Naive thymus-derived CD4-positive, alpha-beta T cell (primary cell): ENCODE results near the gene PTPRM. TPM values are rescaled to one million over a fixed set of nuclear protein-coding genes. Genes with fewer than 3 reads are reported as not detected.

Experiments
- ATAC-seq: fragments of 150-1000 bp; cut with Tn5 transposase; 2 replicates; pipeline ENCODE4 v1.10.0; 2021; ENCODE audit warnings: mild to moderate bottlenecking, moderate library complexity
- CTCF ChIA-PET: fragments of 350-600 bp; sonication (Branson Sonifier 250); formaldehyde crosslinking; loops from one replicate; lab custom pipeline; 2021; ENCODE audit warnings: antibody characterized with exemption; lab: Charles Lee
- POLR2A ChIA-PET: fragments of 350-600 bp; sonication (Branson Sonifier 250); formaldehyde crosslinking; loops from one replicate; lab custom pipeline; 2021; ENCODE audit warnings: antibody characterized with exemption, inconsistent platforms; lab: Charles Lee
- DNase-seq, 9 donors: peaks; one replicate each; pipeline versions ENCODE4 v3.0.0 to v3.0.0-alpha.2; 2020 to 2022; ENCODE audit warnings: mixed read lengths in 1 of 9
- H3K27ac ChIP-seq: one replicate; pipeline ENCODE4 v1.7.0; 2013; ENCODE audit warnings: mild to moderate bottlenecking, low read depth, low read length, moderate library complexity
- H3K27me3 ChIP-seq, 2 donors: one replicate each; pipeline ENCODE4 v1.7.0; 2013; ENCODE audit warnings: low read length in 2 of 2, mild to moderate bottlenecking in 2 of 2, moderate library complexity in 2 of 2; ENCODE audit not compliant: control insufficient read depth in 2 of 2, insufficient read depth in 2 of 2
- H3K36me3 ChIP-seq, 3 experiments: 1 replicate in 2 of 3; 2 replicates in 1 of 3; pipeline ENCODE4 v1.7.0; 2013; ENCODE audit warnings: low read length in 3 of 3, mild to moderate bottlenecking in 3 of 3, moderate library complexity in 1 of 3; ENCODE audit not compliant: insufficient read depth in 3 of 3, control insufficient read depth in 2 of 3
- H3K4me1 ChIP-seq, 2 donors: one replicate each; pipeline ENCODE4 v1.7.0; 2013; ENCODE audit warnings: low read length in 2 of 2, mild to moderate bottlenecking in 2 of 2, moderate library complexity in 1 of 2; ENCODE audit not compliant: control insufficient read depth in 2 of 2, insufficient read depth in 2 of 2
- H3K4me3 ChIP-seq: 2 replicates; pipeline ENCODE4 v1.7.0; 2013; ENCODE audit warnings: mild to moderate bottlenecking, low read length
- H3K9me3 ChIP-seq, 3 experiments: 1 replicate in 2 of 3; 2 replicates in 1 of 3; pipeline ENCODE4 v1.7.0; 2013; ENCODE audit warnings: low read length in 3 of 3; ENCODE audit not compliant: control insufficient read depth in 2 of 3
- H3K27ac Mint-ChIP-seq, 9 donors: one replicate each; pipeline ENCODE4 v1.8.0; 2020 to 2022; ENCODE audit warnings: mixed read lengths in 9 of 9, mild to moderate bottlenecking in 8 of 9, moderate library complexity in 5 of 9, inconsistent platforms in 2 of 9
- H3K27me3 Mint-ChIP-seq, 5 donors: one replicate each; pipeline ENCODE4 v1.8.0; 2021 to 2022; ENCODE audit warnings: mixed read lengths in 5 of 5, mild to moderate bottlenecking in 1 of 5
- H3K36me3 Mint-ChIP-seq, 5 donors: one replicate each; pipeline ENCODE4 v1.8.0; 2020 to 2022; ENCODE audit warnings: mixed read lengths in 5 of 5, mild to moderate bottlenecking in 3 of 5, inconsistent platforms in 1 of 5
- H3K4me1 Mint-ChIP-seq, 7 donors: one replicate each; pipeline ENCODE4 v1.8.0; 2020 to 2022; ENCODE audit warnings: mixed read lengths in 7 of 7, mild to moderate bottlenecking in 3 of 7, inconsistent platforms in 1 of 7
- H3K4me3 Mint-ChIP-seq, 10 donors: one replicate each; pipeline ENCODE4 v1.8.0; 2020 to 2022; ENCODE audit warnings: mild to moderate bottlenecking in 10 of 10, mixed read lengths in 10 of 10, moderate library complexity in 6 of 10, inconsistent platforms in 2 of 10
- H3K9me3 Mint-ChIP-seq, 11 donors: one replicate each; pipeline ENCODE4 v1.8.0; 2020 to 2022; ENCODE audit warnings: mixed read lengths in 11 of 11, mild to moderate bottlenecking in 4 of 11, inconsistent platforms in 1 of 11, moderate library complexity in 1 of 11
- intact Hi-C, 2 donors: fragments of 100-400 bp; cut with micrococcal nuclease; formaldehyde crosslinking; loops; one replicate each; pipeline ENCODE4 v1.15.1; 2023
- polyA plus RNA-seq, 2 donors: library from polyadenylated mRNA; unstranded; fragments of 300-500 nt; fragmentation: Illumina TruSeq; gene quantifications; one replicate each; pipeline ENCODE4 v1.2.3, GENCODE V29; 2021
- total RNA-seq, 6 experiments: library from RNA in 5 of 6; stranded (reverse) in 5 of 6; gene quantifications; 1 replicate in 5 of 6; 2 replicates in 1 of 6; pipeline ENCODE4 v1.2.3 and lab custom pipeline; 2021 to 2026

PTPRM gene
- total and polyA plus RNA-seq, 7 experiments from 2014 or later = 3.8 to 21.2 (median 8.4) TPM

- ATAC-seq (no peak), DNase-seq (no peak)
These were observed 517.0 kb downstream of the PTPRM start for GRCh38 chr18:8084160-8084559.

GRCh38 chr18:8088626-8089025 lies 521.5 kb downstream of the PTPRM start:
- Mint-ChIP-seq H3K27me3 (no peaks in the 10 kb centered on the region), H3K4me3 (no peak overlapping the region), H3K4me1 (no peaks in the 10 kb centered on the region), H3K36me3 (peaks cover 0 to 41% (median 0%) of the 10 kb centered on the region in 5 donors), H3K9me3 (no peaks in the 10 kb centered on the region), H3K27ac (no peak overlapping the region)
- POLR2A ChIA-PET = no interaction called here
- CTCF ChIA-PET = no interaction called here
- Histone ChIP-seq H3K27me3 (no peaks in the 10 kb centered on the region), H3K4me3 (no peak overlapping the region), H3K4me1 (no peaks in the 10 kb centered on the region), H3K36me3 (no peaks in the 10 kb centered on the region), H3K27ac (no peak overlapping the region), H3K9me3 (no peaks in the 10 kb centered on the region)
- DNase-seq (no peak), ATAC-seq (no peak)
- intact Hi-C loops = no loop called here

More at GRCh38 chr18:8084160-8084559, 517.0 kb downstream of the PTPRM start:
- Histone ChIP-seq H3K27ac (no peak overlapping the region), H3K27me3 (no peaks in the 10 kb centered on the region), H3K36me3 (no peaks in the 10 kb centered on the region), H3K4me3 (no peak overlapping the region), H3K4me1 (no peaks in the 10 kb centered on the region), H3K9me3 (no peaks in the 10 kb centered on the region)
- Mint-ChIP-seq H3K4me1 (peaks cover 0 to 2% (median 0%) of the 10 kb centered on the region in 7 donors), H3K4me3 (no peak overlapping the region), H3K9me3 (peaks cover 0 to 9% (median 0%) of the 10 kb centered on the region in 11 donors), H3K27ac (no peak overlapping the region), H3K36me3 (peaks cover 0 to 24% (median 5%) of the 10 kb centered on the region in 5 donors), H3K27me3 (no peaks in the 10 kb centered on the region)
- POLR2A ChIA-PET = no interaction called here
- CTCF ChIA-PET = no interaction called here
- intact Hi-C loops = no loop called here

- Histone ChIP-seq H3K9me3 (no peaks in the 10 kb centered on the region), H3K4me1 (no peaks in the 10 kb centered on the region), H3K4me3 (no peak overlapping the region), H3K27me3 (no peaks in the 10 kb centered on the region), H3K27ac (no peak overlapping the region), H3K36me3 (no peaks in the 10 kb centered on the region)
- Mint-ChIP-seq H3K9me3 (no peaks in the 10 kb centered on the region), H3K27ac (no peak overlapping the region), H3K36me3 (peaks cover 0 to 43% (median 0%) of the 10 kb centered on the region in 5 donors), H3K4me1 (no peaks in the 10 kb centered on the region), H3K4me3 (no peak overlapping the region), H3K27me3 (no peaks in the 10 kb centered on the region)
- intact Hi-C loops = no loop called here
- ATAC-seq (no peak), DNase-seq (no peak)
- ChIA-PET CTCF (no interaction called here), POLR2A (no interaction called here)
These were observed 523.9 kb downstream of the PTPRM start for GRCh38 chr18:8091035-8091434.

- no peak overlapping the region for H3K27ac Mint-ChIP-seq
- no peaks in the 10 kb centered on the region for H3K36me3 ChIP-seq
- peaks cover 0 to 5% (median 0%) of the 10 kb centered on the region in 11 donors for H3K9me3 Mint-ChIP-seq
- H3K4me3 Mint-ChIP-seq = no peak overlapping the region
- H3K4me1 Mint-ChIP-seq = no peaks in the 10 kb centered on the region
- DNase-seq = no peak
- H3K27me3 ChIP-seq = no peaks in the 10 kb centered on the region
- no peaks in the 10 kb centered on the region for H3K4me1 ChIP-seq
- no peak overlapping the region for H3K27ac ChIP-seq
- peaks cover 0 to 37% (median 7%) of the 10 kb centered on the region in 5 donors for H3K36me3 Mint-ChIP-seq
- H3K9me3 ChIP-seq = no peaks in the 10 kb centered on the region
- no peak for ATAC-seq
- ChIA-PET CTCF (no interaction called here), POLR2A (no interaction called here)
- intact Hi-C loops = no loop called here
- no peak overlapping the region for H3K4me3 ChIP-seq
- H3K27me3 Mint-ChIP-seq = no peaks in the 10 kb centered on the region
These were observed 528.9 kb downstream of the PTPRM start for GRCh38 chr18:8095947-8096570.

GRCh38 chr18:8097399-8097798 lies 530.3 kb downstream of the PTPRM start:
- no peaks in the 10 kb centered on the region for H3K4me1 Mint-ChIP-seq
- DNase-seq = no peak

GRCh38 chr18:8097927-8098326 lies 530.8 kb downstream of the PTPRM start:
- H3K27ac Mint-ChIP-seq = no peak overlapping the region
- Histone ChIP-seq H3K36me3 (no peaks in the 10 kb centered on the region), H3K27ac (no peak overlapping the region), H3K27me3 (no peaks in the 10 kb centered on the region), H3K9me3 (no peaks in the 10 kb centered on the region), H3K4me1 (no peaks in the 10 kb centered on the region), H3K4me3 (no peak overlapping the region)
- peaks cover 0 to 35% (median 13%) of the 10 kb centered on the region in 5 donors for H3K36me3 Mint-ChIP-seq
- H3K27me3 Mint-ChIP-seq = no peaks in the 10 kb centered on the region
- DNase-seq = no peak
- no peak overlapping the region for H3K4me3 Mint-ChIP-seq
- ChIA-PET CTCF (no interaction called here), POLR2A (no interaction called here)
- no peaks in the 10 kb centered on the region for H3K4me1 Mint-ChIP-seq
- intact Hi-C loops = no loop called here
- H3K9me3 Mint-ChIP-seq = peaks cover 0 to 10% (median 5%) of the 10 kb centered on the region in 11 donors
- no peak for ATAC-seq

More at GRCh38 chr18:8097399-8097798, 530.3 kb downstream of the PTPRM start:
- intact Hi-C loops = no loop called here
- ATAC-seq = no peak
- Histone ChIP-seq H3K4me1 (no peaks in the 10 kb centered on the region), H3K27ac (no peak overlapping the region), H3K4me3 (no peak overlapping the region), H3K36me3 (no peaks in the 10 kb centered on the region), H3K9me3 (no peaks in the 10 kb centered on the region), H3K27me3 (no peaks in the 10 kb centered on the region)
- ChIA-PET CTCF (no interaction called here), POLR2A (no interaction called here)
- H3K27me3 Mint-ChIP-seq = no peaks in the 10 kb centered on the region
- H3K36me3 Mint-ChIP-seq = peaks cover 0 to 31% (median 8%) of the 10 kb centered on the region in 5 donors
- H3K27ac Mint-ChIP-seq = no peak overlapping the region
- peaks cover 0 to 6% (median 3%) of the 10 kb centered on the region in 11 donors for H3K9me3 Mint-ChIP-seq
- no peak overlapping the region for H3K4me3 Mint-ChIP-seq

GRCh38 chr18:8106603-8107002 lies 539.5 kb downstream of the PTPRM start:
- Histone ChIP-seq H3K4me1 (no peaks in the 10 kb centered on the region), H3K27me3 (no peaks in the 10 kb centered on the region), H3K9me3 (no peaks in the 10 kb centered on the region), H3K4me3 (no peak overlapping the region), H3K27ac (no peak overlapping the region), H3K36me3 (no peaks in the 10 kb centered on the region)
- DNase-seq (no peak), ATAC-seq (no peak)
- Mint-ChIP-seq H3K27ac (no peak overlapping the region), H3K4me1 (no peaks in the 10 kb centered on the region), H3K27me3 (peaks cover 0 to 4% (median 0%) of the 10 kb centered on the region in 5 donors), H3K4me3 (no peak overlapping the region), H3K9me3 (peaks cover 0 to 8% (median 4%) of the 10 kb centered on the region in 11 donors), H3K36me3 (peaks cover 0 to 13% (median 5%) of the 10 kb centered on the region in 5 donors)
- intact Hi-C loops = no loop called here
- CTCF ChIA-PET = no interaction called here
- POLR2A ChIA-PET = no interaction called here
